Right lobe of liver (tissue), 4 donors: ENCODE results near the gene GORASP2.

Experiments
- POLR2A ChIP-seq: fragments of 450-650 bp; IDR thresholded peaks from one replicate; pipeline ENCODE4 v1.6.1; 2017; ENCODE audit warnings: antibody characterized with exemption, mild to moderate bottlenecking
- TF ChIP-seq, protein P1 (sequence below), 4 donors: fragments of 200-600 bp in 3 of 4; fragments of 450-650 bp in 1 of 4; IDR thresholded peaks; one replicate each; pipeline versions ENCODE4 v1.5.1 to v1.8.0; 2016 to 2022; ENCODE audit warnings: antibody characterized with exemption in 4 of 4, mild to moderate bottlenecking in 2 of 4
- donor health status: DM: no; HTN: no; CAD: no.
- donor health status: DM: no; HTN: no; CAD: no.
- donor health status: DM: no; HTN: yes; CAD: no.

- TF ChIP-seq POLR2A, result no peak
- TF ChIP-seq, protein P1, sequence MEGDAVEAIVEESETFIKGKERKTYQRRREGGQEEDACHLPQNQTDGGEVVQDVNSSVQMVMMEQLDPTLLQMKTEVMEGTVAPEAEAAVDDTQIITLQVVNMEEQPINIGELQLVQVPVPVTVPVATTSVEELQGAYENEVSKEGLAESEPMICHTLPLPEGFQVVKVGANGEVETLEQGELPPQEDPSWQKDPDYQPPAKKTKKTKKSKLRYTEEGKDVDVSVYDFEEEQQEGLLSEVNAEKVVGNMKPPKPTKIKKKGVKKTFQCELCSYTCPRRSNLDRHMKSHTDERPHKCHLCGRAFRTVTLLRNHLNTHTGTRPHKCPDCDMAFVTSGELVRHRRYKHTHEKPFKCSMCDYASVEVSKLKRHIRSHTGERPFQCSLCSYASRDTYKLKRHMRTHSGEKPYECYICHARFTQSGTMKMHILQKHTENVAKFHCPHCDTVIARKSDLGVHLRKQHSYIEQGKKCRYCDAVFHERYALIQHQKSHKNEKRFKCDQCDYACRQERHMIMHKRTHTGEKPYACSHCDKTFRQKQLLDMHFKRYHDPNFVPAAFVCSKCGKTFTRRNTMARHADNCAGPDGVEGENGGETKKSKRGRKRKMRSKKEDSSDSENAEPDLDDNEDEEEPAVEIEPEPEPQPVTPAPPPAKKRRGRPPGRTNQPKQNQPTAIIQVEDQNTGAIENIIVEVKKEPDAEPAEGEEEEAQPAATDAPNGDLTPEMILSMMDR (IDR thresholded peaks at IDR 0.05), result peak in 2 of 4 donors; percentile 20 to 27
These were observed 37.8 kb downstream of the GORASP2 start for GRCh38 chr2:170966648-170967396.
